ENCODE data around the gene MRGPRX2.

Gene MRGPRX2

GRCh38 chr11:19060629-19061028 is at the start of gene MRGPRX2:
Gene MRGPRX2 (minus strand): TSS chr11:19060717. CDS start chr11:19056402, 4,315 bp downstream.
- no peaks in the 10 kb centered on the region for H3K36me3 ChIP-seq
- DNase-seq: no peak
- peaks cover 20% of the 10 kb centered on the region for H3K27me3 ChIP-seq (ENCODE audit: insufficient read depth, low read depth, severe bottlenecking)
- TF ChIP-seq, protein P1, sequence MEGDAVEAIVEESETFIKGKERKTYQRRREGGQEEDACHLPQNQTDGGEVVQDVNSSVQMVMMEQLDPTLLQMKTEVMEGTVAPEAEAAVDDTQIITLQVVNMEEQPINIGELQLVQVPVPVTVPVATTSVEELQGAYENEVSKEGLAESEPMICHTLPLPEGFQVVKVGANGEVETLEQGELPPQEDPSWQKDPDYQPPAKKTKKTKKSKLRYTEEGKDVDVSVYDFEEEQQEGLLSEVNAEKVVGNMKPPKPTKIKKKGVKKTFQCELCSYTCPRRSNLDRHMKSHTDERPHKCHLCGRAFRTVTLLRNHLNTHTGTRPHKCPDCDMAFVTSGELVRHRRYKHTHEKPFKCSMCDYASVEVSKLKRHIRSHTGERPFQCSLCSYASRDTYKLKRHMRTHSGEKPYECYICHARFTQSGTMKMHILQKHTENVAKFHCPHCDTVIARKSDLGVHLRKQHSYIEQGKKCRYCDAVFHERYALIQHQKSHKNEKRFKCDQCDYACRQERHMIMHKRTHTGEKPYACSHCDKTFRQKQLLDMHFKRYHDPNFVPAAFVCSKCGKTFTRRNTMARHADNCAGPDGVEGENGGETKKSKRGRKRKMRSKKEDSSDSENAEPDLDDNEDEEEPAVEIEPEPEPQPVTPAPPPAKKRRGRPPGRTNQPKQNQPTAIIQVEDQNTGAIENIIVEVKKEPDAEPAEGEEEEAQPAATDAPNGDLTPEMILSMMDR (IDR thresholded peaks at IDR 0.05; ENCODE audit: low read depth, low read length): no peak
- peaks cover 3% of the 10 kb centered on the region for H3K9me3 ChIP-seq (ENCODE audit: severe bottlenecking)
- H3K4me3 ChIP-seq (ENCODE audit: low read depth, low read length): no peak within 1 kb of the TSS
- H3K27ac ChIP-seq: no peak within 1 kb of the TSS

GRCh38 chr11:19110295-19110694 is 49.8 kb upstream of the MRGPRX2 start:
- Histone ChIP-seq H3K27ac (no peak overlapping the region), H3K9me3 (ENCODE audit: severe bottlenecking) (peaks cover 4% of the 10 kb centered on the region), H3K36me3 (no peaks in the 10 kb centered on the region), H3K4me3 (ENCODE audit: low read depth, low read length) (no peak overlapping the region), H3K27me3 (ENCODE audit: insufficient read depth, low read depth, severe bottlenecking) (peaks cover 14% of the 10 kb centered on the region)
- TF ChIP-seq, protein P1 (IDR thresholded peaks at IDR 0.05; ENCODE audit: low read depth, low read length): no peak
- no peak for DNase-seq

DNA sequence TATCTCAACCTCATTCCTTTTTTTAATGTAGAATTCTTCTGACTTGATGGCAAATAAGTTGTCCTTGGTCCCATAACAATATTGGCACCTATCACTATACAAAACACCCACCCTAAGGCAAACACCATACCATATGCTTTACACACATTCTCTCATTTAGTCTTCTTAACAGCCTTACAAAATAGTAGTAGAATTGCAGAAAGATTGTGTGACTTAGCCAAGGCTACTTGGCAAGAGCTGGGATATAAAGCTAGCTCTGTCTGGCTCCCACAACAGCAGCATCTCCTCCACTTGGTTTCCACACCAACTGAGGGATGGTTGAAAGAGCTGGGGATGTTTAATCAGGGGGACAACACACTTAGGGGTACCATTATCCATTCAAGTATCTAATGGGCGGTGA is 46.6 kb upstream of the MRGPRX2 start:
- TF ChIP-seq, protein P1 (IDR thresholded peaks at IDR 0.05; ENCODE audit: low read depth, low read length): no peak
- no peaks in the 10 kb centered on the region for H3K36me3 ChIP-seq
- no peak overlapping the region for H3K4me3 ChIP-seq (ENCODE audit: low read depth, low read length)
- H3K27me3 ChIP-seq (ENCODE audit: insufficient read depth, low read depth, severe bottlenecking): peaks cover 16% of the 10 kb centered on the region
- H3K9me3 ChIP-seq (ENCODE audit: severe bottlenecking): no peaks in the 10 kb centered on the region
- H3K27ac ChIP-seq: no peak overlapping the region
- no peak for DNase-seq

DNA sequence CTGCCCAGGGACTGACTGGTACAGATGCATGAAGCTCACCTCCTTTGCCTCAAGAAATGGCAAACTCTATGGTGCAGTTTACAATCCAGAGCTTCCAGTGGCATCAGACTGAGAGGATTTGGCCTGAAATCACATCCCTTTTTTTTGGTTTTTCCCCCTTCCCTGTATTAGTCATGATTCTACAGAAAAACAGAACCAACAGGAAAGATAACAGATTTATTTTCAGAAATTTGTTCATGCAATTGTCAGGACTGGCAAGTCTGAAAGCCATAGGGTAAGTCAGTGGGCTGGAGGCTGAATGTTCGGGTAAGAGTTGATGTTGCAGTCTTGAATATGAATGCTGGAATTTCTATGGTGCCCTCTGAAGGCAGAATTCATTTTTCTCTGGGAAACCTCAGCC is 44.5 kb upstream of the MRGPRX2 start:
- TF ChIP-seq, protein P1 (IDR thresholded peaks at IDR 0.05; ENCODE audit: low read depth, low read length): no peak
- Histone ChIP-seq H3K9me3 (ENCODE audit: severe bottlenecking) (peaks cover 4% of the 10 kb centered on the region), H3K27me3 (ENCODE audit: insufficient read depth, low read depth, severe bottlenecking) (peaks cover 15% of the 10 kb centered on the region), H3K27ac (no peak overlapping the region), H3K4me3 (ENCODE audit: low read depth, low read length) (no peak overlapping the region), H3K36me3 (no peaks in the 10 kb centered on the region)
- DNase-seq: no peak

DNA sequence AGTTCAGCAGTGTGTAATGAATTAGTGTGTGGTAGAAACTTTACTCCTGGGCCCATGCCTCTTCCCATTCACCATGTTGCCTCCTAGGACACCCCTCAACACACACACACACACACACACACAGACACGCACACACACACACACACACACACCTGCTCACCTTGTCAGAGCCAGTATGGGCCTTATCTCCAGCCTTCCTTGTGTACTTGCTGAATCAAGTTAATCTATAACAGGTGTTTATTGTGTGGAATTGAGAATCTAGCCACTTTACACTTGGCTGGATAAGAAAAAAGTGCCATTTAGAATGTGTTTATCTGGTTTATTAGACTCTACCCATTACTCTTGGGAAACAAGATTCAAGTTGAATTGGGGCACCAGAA is 42.0 kb upstream of the MRGPRX2 start:
- H3K27ac ChIP-seq: no peak overlapping the region
- peaks cover 25% of the 10 kb centered on the region for H3K27me3 ChIP-seq (ENCODE audit: insufficient read depth, low read depth, severe bottlenecking)
- DNase-seq: no peak
- no peak overlapping the region for H3K4me3 ChIP-seq (ENCODE audit: low read depth, low read length)
- peaks cover 4% of the 10 kb centered on the region for H3K9me3 ChIP-seq (ENCODE audit: severe bottlenecking)
- no peaks in the 10 kb centered on the region for H3K36me3 ChIP-seq
- TF ChIP-seq, protein P1 (IDR thresholded peaks at IDR 0.05; ENCODE audit: low read depth, low read length): no peak

GRCh38 chr11:19101796-19102520 is 41.4 kb upstream of the MRGPRX2 start:
- peaks cover 28% of the 10 kb centered on the region for H3K27me3 ChIP-seq (ENCODE audit: insufficient read depth, low read depth, severe bottlenecking)

More at GRCh38 chr11:19101796-19102520, 41.4 kb upstream of the MRGPRX2 start:
- DNase-seq: no peak
- TF ChIP-seq, protein P1 (IDR thresholded peaks at IDR 0.05; ENCODE audit: low read depth, low read length): no peak
- Histone ChIP-seq H3K4me3 (ENCODE audit: low read depth, low read length) (no peak overlapping the region), H3K9me3 (ENCODE audit: severe bottlenecking) (peaks cover 4% of the 10 kb centered on the region), H3K36me3 (no peaks in the 10 kb centered on the region), H3K27ac (no peak overlapping the region)
